SIG-M5 treated with dmso at 0.1 percent for 504 hours (cell line): ENCODE data around the gene DDX1.
"Not testable (repeated sequence)": the region's sequence is repeated elsewhere in the genome, so short reads cannot be mapped to it uniquely, and the experiment has no call there.

Source experiments
- DNase-seq: peaks from one replicate; lab custom pipeline; 2025; ENCODE audit not compliant: unreplicated experiment; lab: John Stamatoyannopoulos, UW

DDX1 gene

DNA sequence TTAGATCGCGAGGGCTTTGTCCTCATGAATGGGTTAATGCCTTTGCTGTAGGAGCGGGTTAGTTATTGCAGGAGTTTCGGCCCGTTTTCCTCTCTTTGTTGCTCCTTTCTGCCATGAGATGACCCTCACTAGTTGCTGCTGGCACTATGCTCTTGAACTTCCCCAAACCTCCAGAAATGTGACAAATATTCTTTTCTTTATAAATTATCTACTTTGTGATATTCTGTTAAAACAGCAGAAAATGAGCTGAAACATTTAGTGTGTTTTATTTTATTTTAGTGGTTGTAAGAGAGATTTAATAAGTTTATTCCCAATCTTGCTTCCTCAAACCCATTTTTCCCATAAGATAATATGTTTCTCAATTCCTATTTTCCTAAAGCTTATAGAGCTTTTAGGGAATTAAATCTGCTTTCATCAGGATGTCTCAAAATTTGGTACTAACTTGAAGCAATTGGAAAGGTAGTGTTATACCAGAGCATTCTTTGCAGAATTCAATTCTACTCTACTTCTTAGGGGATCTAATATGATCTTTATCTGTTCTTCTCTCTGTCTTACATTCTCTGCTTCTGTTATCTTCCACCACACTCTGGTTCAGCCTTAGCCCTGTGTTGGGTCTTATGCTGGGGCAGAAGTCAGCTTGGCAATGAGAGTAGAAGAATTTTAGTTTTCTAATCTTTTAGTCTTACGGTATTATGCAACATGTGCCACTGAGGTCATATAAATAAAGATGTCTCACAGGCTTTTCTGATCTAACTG is 23.1 kb downstream of the DDX1 start:
- no peak for DNase-seq

DNA sequence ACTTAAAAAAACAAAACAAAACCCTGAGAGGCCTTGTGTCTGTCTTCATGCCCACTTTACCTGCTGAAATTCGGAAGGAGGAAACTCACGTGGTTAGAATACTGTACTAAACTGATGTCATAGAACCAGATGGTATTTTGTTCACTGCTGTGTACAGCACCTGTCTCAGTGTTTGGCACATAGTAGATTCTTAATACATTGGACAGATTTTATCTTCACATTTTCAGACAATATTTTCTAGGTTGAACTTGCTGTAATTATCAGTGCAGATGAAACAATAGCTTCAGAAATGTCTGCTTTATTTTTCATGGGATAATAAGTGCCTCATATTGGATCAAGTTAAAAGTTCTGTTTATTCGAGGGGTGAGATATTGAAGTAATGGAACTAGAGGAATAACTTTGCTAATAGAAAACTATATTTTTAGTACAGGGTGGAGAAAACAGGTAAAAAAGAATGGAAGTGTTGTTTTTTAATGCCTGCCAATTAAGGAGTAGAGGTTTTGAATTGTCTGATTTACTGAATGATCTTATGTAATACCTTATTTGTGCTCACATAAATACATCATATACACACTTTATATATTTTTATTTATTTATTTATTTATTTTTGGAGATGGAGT is 23.7 kb downstream of the DDX1 start:
- DNase-seq = no peak

DNA sequence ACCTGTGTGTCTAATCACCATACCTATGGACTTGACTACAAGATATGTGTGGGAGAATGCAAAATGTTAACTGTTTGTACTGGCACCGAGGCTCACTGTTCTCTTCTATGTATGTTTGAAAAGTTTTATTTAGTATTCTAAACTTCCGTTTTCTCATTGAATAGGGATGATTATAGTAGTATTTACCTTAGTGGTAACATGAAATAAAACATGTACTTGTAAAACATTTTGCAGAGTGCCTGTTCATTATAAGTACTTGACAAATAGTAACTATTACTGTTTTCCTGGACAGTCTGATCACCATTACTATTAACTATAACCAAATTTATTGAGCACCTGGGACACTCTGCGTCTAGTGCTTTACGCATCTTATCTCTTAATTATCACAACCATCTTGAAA is 24.8 kb downstream of the DDX1 start:
- DNase-seq = no peak

DNA sequence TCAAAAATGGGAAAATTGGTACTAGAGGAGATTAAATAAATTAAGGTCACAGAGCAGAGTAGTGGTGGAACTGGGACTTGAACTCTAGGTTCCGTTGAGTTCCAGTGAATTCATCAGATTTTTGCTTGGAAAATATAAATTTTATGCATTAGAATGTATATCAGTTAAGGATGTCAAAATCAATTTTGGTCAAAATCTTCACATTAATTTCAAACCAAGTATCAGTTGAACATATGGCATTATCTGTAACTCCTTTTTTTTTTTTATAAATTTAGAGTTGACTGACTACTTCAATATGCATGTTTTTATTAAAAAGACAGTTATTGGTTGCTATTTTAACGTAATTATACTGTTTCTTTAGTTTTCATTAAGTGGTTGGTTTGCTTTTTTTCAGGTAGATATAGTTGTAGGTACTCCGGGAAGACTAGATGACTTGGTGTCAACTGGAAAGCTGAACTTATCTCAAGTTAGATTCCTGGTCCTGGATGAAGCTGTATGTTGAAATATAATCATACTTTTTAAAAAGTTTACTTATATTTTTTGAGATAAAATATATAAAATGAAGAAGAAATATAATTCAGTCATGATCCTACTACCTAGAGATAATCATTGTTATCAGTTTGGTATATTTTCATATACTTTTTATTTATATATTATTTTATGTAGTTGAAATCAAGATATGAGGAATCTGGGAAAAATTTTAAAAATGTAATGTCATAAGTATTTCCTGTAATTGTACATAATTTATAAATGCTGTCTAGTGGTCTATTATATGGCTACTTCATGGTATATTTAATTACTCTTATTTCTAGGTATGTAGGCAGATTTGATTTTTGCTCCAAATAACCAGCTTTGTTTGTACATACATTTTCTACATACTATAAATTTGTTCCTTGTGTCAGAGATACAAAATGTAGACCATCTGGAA is 25.4 kb downstream of the DDX1 start:
- DNase-seq = no peak

DNA sequence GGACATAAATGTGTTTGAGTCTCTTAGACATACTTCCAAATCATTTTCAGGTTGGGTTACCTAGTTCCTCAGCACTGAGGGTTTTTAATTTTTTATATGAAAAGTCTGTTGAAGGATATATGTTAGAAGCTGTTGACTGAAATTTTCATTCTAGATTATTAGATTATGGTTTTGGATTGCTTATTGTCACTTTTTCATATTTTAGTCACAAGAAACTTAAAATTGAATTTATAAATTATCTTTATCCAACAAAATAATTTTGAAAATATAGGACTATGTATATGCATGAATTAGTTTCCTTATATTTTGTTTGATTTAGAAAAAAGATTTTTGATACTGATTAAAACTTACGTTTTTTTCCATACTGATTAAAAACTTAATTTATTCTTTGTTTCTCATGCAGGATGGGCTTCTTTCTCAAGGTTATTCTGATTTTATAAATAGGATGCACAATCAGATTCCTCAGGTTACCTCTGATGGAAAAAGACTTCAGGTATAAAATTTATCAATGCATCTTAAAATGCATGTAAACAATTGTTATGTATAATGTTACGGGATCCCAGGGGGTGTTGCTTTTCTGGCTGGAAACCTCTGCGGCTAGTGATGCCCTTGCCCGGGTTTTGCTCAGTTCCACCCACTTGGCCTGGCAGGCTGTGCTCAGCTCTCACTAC is 26.2 kb downstream of the DDX1 start:
- DNase-seq = no peak

DNA sequence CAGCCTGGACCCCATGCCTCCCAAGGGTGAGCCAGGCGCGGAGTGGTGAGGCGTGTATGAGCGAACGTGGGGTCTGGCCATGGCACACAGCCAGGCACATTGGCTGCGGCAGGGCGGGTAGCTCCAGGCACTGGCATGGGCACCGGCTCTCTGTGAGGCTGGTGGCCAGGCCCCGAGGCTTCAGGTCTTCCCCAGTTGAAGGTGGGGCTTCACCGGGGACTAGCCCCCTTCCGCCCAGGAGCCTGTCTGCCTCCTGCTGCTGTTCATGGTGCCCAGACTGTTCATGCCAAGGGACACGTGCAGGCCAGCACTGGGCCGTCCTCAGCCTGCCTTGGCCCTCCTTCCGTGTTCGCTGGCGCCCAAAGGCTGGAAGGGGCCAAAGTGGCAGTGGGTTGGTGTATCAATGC is 26.8 kb downstream of the DDX1 start:
- no peak for DNase-seq

DNA sequence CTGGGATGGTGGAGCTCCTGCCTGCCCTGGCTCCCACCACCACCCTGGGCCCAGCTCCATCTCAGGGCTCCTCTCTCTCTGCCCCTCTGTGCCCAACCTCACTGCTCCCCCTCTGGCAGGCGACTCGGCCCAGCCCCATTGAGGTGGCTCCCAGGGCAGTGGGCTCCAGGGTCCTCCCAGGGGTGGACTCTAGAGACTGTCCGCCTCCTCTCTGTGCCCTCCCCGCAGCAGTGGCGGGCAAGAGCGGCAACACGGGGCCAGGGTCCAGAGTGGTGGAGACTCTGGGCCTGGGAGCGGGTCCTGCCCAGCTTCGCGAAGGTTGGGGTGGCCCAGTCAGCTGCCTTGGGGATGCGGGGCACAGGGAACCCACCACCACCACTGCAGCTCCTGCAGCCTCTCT is 27.4 kb downstream of the DDX1 start:
- no peak for DNase-seq

DNA sequence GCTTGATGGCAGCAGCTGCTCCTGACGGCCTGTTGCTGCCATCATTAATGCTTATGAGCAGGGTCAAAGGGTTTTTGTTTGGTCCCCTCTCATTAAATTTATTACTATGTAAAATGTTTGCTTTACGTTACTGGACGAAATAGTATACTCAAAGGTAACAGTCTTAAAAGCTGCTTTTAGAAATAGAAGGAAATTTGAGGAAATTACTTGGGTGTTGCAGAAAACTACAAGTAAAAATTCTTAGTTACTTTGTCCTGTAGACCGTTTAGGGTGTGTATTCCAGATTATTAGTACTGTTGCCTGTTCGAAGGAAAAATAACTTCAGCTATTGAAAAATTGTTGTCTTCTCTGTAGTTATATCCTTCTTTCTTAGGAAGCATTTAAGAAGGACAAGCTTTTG is 27.8 kb downstream of the DDX1 start:
- DNase-seq = no peak

DNA sequence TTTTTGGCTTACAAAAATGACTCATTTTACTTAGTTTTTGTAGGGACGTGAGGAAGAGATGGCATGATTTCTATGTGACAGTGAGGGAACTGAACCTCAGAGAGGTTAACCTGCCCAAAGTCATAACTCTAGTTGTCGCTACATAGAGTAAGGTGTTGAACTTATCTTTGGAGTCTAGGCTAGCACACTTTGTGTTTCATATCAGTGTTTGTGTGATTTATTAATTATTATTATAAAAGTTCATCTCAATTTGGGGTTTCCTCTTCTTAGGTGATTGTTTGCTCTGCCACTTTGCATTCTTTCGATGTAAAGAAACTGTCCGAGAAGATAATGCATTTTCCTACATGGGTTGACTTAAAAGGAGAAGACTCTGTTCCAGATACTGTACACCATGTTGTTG is 28.3 kb downstream of the DDX1 start:
- no peak for DNase-seq

DNA sequence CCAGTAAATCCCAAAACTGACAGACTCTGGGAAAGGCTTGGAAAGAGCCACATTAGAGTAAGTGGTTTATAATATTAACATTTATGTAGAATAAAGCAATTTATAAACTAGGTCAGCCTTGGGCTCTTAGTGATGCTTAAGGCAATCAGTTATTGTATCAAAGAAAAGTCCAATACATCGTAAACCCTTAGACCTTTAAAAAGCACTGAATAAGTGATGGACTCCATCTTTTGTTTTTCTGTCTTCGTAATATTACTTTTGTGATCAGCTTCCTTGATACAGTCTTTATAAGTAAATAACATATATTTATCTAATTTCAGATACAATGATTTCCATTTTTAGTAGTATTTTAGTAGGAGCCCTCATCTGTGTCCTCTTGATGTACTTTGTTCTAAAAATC is 28.7 kb downstream of the DDX1 start:
- DNase-seq = no peak

DNA sequence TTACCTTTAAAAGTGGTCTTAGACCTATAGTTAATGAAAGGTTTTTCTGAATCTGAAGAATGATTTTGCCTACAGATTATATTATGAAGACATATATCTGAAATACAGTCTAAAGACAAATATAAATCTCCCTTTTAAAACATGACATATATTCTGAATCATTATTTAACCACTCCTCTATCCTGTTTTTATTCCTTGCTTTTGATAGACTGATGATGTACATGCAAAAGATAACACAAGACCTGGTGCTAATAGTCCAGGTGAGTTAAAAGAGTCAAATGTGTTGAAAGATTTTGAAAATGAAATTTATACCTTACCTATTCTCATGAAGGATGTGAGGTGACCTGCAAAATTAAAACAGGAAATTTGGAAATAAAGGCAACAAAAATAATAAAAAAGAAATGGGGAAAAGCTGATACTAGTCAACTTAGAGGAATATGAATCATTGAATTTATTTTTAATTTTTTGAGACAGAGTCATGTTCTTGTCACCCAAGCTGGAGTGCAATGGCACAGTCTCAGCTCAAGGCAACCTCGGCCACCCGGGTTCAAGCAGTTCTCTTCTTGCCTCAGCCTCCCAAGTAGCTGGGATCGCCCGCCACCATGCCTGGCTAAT is 29.3 kb downstream of the DDX1 start:
- DNase-seq = no peak

DNA sequence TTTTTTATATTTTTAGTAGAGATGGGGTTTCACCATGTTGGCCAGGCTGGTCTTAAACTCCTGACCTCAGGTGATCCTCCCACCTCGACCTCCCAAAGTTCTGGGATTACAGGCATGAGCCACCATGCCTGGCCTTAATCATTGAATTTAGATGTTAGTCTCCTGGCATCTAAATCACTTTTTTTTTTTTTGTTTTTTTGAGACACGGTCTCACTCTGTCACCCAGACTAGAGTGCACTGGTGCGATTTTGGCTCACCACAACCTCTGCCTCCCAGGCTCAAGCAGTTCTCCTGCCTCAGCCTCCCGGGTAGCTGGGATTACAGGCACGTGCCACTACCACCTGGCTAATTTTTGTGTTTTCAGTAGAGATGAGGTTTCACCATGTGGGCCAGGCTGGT is 29.8 kb downstream of the DDX1 start:
- DNase-seq = not testable (repeated sequence)

DNA sequence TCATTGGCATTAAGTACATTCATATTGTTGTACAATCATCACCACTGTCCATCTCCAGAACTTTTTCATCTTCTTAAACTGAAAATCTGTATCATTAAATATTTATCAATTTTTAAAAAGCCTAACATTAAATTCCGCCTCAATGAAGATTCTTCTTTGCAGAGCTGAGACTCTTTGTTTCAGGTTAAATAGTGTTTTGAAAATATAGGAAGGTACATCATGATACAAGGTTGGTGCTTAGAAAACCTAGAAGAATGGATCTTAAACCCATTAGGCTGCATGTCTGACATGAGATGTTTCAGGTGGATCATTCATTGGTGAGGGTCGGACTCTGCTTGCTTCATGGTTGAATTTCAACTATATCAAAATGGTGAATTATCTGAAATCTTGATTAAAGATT is 30.5 kb downstream of the DDX1 start:
- no peak for DNase-seq

DNA sequence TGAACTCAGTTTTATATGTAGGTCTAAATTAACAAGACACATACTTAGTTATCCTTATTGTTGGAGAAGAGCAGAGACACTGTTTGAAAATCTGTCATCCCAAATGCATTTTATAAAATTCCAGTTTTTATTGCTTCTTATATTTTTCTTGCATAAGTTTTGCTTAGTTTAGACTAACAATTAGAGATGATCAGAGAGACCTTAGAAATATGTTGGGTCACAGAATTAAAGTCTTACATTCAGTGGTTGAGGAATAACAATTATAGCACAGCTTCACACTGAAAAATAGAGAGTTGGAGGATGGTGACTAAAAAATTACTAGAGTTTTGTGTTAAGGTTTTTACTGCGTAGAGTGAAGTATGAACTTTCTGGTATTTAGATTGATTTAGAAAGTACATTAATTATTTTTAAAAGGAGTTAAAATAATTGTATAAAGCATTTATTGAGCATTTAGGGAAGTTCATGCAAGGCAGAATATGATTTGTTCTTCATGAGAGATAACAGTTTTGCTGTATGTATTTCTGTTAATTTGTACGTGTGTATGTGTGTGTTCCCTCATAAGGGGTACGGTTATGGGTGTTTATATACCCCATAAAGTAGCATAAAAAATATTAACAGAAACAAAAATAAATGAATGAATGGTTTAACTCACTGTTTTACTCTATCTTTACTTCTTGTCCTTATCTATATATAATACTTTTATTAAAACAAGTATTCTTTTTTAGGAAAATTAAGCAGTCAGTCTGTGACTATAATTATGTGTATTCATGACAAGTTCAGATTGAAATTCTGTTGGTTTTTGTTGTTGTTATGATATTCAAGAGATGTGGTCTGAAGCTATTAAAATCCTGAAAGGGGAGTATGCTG is 31.2 kb downstream of the DDX1 start:
- DNase-seq = no peak

DNA sequence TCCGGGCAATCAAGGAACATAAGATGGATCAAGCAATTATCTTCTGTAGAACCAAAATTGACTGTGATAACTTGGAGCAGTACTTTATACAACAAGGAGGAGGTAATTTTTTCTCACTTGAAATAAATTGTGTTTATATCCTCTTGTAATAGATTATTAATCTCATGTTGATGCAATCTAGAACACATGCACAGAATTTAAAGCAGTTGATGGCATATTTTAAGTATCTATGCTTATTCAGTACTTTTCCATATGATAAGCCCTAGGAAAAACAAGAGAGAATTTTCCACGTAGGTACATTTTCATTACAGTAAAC is 31.8 kb downstream of the DDX1 start:
- no peak for DNase-seq

DNA sequence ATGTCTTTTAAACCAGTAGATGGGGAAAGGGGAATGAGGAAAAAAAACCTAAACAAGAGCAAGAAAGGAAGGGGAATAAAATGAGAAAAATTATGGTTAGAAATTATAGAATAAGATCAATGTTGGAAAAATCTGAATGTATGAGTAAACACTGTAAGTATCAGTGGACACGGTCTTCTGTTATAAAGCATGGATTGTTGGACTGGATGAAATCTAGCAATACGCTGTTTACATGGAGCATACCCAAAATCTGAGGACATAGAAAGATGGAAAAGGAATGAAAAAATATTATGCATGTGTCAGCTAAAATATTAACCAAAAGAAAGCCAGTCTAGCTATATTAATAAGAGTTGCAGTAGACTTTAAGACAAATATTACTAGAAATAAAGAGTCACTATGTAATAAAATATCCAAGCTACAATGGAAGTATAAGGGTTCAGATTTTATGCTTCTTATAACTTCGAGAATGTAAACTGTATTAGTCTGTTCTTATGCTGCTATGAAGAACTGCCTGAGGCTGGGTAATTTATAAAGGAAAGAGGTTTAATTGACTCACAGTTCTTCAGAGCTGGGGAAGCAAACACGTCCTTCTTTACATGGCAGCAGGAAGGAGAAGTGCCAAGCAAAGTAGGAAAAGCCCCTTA is 32.4 kb downstream of the DDX1 start:
- DNase-seq = no peak

DNA sequence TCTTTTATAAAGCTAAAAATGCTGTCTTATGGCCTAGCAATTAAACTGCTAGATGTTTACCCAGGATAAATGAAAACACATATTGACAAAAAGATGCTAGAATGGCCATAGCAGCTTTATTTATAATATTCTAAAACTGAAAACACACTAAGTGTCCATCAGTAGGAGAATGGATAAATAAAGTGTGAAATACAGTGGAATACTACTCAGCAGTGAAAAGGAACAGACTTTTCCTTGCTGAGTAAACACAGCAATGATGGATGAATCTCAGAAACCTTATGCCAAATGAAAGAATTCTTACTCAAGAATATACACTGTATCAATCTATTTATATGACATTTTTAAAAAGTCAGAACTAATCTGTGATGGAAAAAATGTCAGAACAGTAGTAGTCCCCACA is 33.2 kb downstream of the DDX1 start:
- no peak for DNase-seq

DNA sequence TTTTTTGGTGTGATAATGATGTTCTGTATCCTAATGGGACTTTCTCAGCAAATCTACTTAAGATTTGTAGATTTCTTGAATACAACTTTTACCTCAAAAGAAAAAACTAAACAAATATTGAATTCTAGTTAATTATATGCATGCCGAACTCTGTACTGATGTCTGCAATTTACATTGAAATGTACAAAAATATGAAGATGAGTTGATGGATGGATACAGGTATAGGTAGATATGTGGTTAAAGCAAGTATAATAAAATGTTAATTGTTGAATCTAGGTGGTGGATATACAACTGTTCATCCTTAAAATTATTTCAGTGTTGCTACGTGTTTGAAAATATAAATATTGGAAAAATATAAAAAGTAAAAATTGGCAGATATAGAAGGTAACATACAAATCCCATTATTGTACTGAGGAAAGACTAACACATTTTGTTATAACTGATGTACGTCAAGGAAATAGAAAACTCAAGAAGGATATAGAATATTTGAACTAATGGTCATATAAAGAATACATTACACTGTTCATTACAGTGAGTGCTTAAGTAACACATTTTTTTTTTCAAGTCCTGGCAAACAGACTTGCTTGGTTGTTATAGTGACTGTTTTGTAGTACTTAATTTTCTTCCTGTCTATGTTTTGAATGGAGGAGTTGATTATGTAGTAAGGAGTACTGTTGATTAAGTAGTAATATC is 33.8 kb downstream of the DDX1 start:
- no peak for DNase-seq

DNA sequence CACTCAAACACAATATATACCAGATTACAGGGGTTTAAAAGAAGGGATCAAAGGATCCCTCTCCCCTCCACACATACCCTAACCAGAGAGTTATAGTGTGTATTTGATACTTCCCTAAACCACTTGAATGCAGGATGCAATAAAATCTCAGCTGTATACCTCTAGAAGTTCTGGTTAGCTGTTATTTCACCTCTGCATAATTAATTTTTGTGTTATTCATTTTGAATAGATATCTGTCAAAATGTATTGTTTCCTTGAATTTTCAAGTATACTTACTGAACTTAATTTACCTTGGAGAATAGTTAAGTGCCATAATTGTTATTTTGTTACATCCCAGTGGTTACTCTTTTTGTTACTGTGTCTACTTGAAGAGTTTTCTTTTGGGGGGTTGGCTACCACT is 34.5 kb downstream of the DDX1 start:
- DNase-seq = no peak
